Thyroid gland (tissue), 4 donors: ENCODE results near the gene PTCD2.

ENCODE experiments used
- CTCF ChIP-seq, 6 experiments: fragments of 200-600 bp in 3 of 6; fragments of 450-650 bp in 3 of 6; sonication (generic) in 3 of 6; IDR thresholded peaks; one replicate each; pipeline ENCODE4 v1.5.1; 2016 to 2019; ENCODE audit warnings: antibody characterized with exemption in 6 of 6, mild to moderate bottlenecking in 2 of 6, inconsistent platforms in 1 of 6, moderate library complexity in 1 of 6
- POLR2A ChIP-seq, 2 donors: fragments of 450-650 bp; IDR thresholded peaks; one replicate each; pipeline ENCODE4 v1.6.1; 2017; ENCODE audit warnings: antibody characterized with exemption in 2 of 2, mild to moderate bottlenecking in 2 of 2, moderate library complexity in 1 of 2

- TF ChIP-seq CTCF (IDR thresholded peaks at IDR 0.05) (no peak), POLR2A (IDR thresholded peaks at IDR 0.05) (no peak)
These were observed 17.0 kb downstream of the PTCD2 start for GRCh38 chr5:72337159-72337558.
